ENCODE results near the gene SERAC1. TPM values are rescaled to one million over a fixed set of nuclear protein-coding genes. Genes with fewer than 3 reads are reported as not detected.
A peak's percentile ranks its signal among the peaks of the same experiment; 100 is the strongest.

The SERAC1 gene
- total RNA-seq (2012; rRNA removed) (15.6 and 16.9 TPM in 2 replicates), polyA plus RNA-seq (2012; rRNA removed) (6.7 and 7.7 TPM in 2 replicates), Bru-seq, nascent RNA (percentile 70 among the genes with signal in this experiment), BruChase-seq, experiment 1, labeled RNA remaining after a 6-hour chase (percentile 63 among the genes with signal in this experiment), BruChase-seq, experiment 2, labeled RNA remaining after a 2-hour chase (percentile 56 among the genes with signal in this experiment)
- polyA plus RNA-seq (2012; cell fraction: cytosol; rRNA removed) = 1.6 and 1.7 TPM in 2 replicates
- 2.2 and 13.6 TPM in 2 replicates for polyA plus RNA-seq (2012; cell fraction: nucleus; rRNA removed; ENCODE audit: low replicate concordance)
- long read RNA-seq, full-length matches to known transcripts = 16 of 20 reads
- long read RNA-seq, partial matches to known transcripts = 0 of 20 reads
- long read RNA-seq, other reads (novel, unspliced or antisense) = 4 of 20 reads

- no peaks in the 10 kb centered on the region for H3K9me3 ChIP-seq (ENCODE audit: control insufficient read depth, insufficient read depth, low read length)
- H2BK5ac ChIP-seq (ENCODE audit: low read depth, low read length, poor library complexity, severe bottlenecking) = peak within 1 kb of the TSS; percentile 82
- H4K8ac ChIP-seq (ENCODE audit: low read depth in 2 of 2, low read length in 2 of 2) = peak within 1 kb of the TSS; percentile 84 to 94
- peak within 1 kb of the TSS; percentile 94 for H3K9ac ChIP-seq (ENCODE audit: low read depth, low read length)
- peak within 1 kb of the TSS; percentile 100 for H3K14ac ChIP-seq (replicated peaks; ENCODE audit: low read depth, low read length)
- H3K4me1 ChIP-seq (ENCODE audit: control insufficient read depth, insufficient read depth, low read length) = peaks cover 6% of the 10 kb centered on the region
- TF ChIP-seq, protein P1, sequence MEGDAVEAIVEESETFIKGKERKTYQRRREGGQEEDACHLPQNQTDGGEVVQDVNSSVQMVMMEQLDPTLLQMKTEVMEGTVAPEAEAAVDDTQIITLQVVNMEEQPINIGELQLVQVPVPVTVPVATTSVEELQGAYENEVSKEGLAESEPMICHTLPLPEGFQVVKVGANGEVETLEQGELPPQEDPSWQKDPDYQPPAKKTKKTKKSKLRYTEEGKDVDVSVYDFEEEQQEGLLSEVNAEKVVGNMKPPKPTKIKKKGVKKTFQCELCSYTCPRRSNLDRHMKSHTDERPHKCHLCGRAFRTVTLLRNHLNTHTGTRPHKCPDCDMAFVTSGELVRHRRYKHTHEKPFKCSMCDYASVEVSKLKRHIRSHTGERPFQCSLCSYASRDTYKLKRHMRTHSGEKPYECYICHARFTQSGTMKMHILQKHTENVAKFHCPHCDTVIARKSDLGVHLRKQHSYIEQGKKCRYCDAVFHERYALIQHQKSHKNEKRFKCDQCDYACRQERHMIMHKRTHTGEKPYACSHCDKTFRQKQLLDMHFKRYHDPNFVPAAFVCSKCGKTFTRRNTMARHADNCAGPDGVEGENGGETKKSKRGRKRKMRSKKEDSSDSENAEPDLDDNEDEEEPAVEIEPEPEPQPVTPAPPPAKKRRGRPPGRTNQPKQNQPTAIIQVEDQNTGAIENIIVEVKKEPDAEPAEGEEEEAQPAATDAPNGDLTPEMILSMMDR (conservative IDR thresholded peaks at IDR 0.05; ENCODE audit: low read depth, low read length) = no peak
- TF ChIP-seq, protein P2, sequence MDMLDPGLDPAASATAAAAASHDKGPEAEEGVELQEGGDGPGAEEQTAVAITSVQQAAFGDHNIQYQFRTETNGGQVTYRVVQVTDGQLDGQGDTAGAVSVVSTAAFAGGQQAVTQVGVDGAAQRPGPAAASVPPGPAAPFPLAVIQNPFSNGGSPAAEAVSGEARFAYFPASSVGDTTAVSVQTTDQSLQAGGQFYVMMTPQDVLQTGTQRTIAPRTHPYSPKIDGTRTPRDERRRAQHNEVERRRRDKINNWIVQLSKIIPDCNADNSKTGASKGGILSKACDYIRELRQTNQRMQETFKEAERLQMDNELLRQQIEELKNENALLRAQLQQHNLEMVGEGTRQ (IDR thresholded peaks at IDR 0.05; ENCODE audit: low read depth, low read length) = peak; percentile 68
- H3K4me2 ChIP-seq (ENCODE audit: low read depth, low read length) = peak within 1 kb of the TSS; percentile 98
- H4K91ac ChIP-seq (ENCODE audit: insufficient read depth, low read depth, low read length) = peak within 1 kb of the TSS; percentile 78; the same call in 1 of the 2 replicates
- peak within 1 kb of the TSS; percentile 86 for H2AK5ac ChIP-seq (ENCODE audit: low read depth, low read length)
- H2AFZ ChIP-seq (replicated peaks; ENCODE audit: low read length, poor library complexity) = peak within 1 kb of the TSS; percentile 97
- ChIA-PET CTCF (no interaction called here), POLR2A (ENCODE audit: unreplicated experiment) (no interaction called here)
- dilution Hi-C loops (cut with HindIII; ENCODE audit: low sequenced_read_pairs, unreplicated experiment) (no loop called here), intact Hi-C loops (cut with micrococcal nuclease) (no loop called here), in situ Hi-C loops (cut with MboI; ENCODE audit: low sequenced_read_pairs) (no loop called here)
- 0% methylated on average over 1 of the region's 29 CpGs; no CpG with 5 or more reads in 1 of the 2 experiments for WGBS, 2 experiments (ENCODE audit: extremely low coverage in 2 of 2, insufficient read length in 1 of 2)
- H2BK20ac ChIP-seq (ENCODE audit: low read depth, low read length) = peak within 1 kb of the TSS; percentile 49; the same call in 1 of the 2 replicates
- peak within 1 kb of the TSS; percentile 77 for H2BK120ac ChIP-seq (ENCODE audit: low read depth, low read length)
- no peak for DNase-seq
- H3K79me1 ChIP-seq (ENCODE audit: low read depth in 1 of 2, low read length in 2 of 2) = peaks cover 6 to 41% of the 10 kb centered on the region in 2 experiments; a peak in 3 of 4 replicates
- peak within 1 kb of the TSS; percentile 96 for H3K4me3 ChIP-seq (ENCODE audit: insufficient read depth, low read depth, low read length)
- H3K4ac ChIP-seq (ENCODE audit: low read depth, low read length) = peak within 1 kb of the TSS; percentile 99
- BruUV-seq (replicated peaks) = no TSS peak
- no peaks in the 10 kb centered on the region for H3K36me3 ChIP-seq (ENCODE audit: control insufficient read depth, insufficient read depth, low read length)
- H3K18ac ChIP-seq (ENCODE audit: low read depth, low read length) = peak within 1 kb of the TSS; percentile 40
- no peaks in the 10 kb centered on the region for H4K20me1 ChIP-seq (ENCODE audit: insufficient read depth, low read length)
- no peaks in the 10 kb centered on the region for H3K27me3 ChIP-seq (ENCODE audit: control insufficient read depth, insufficient read depth, low read length)
- peaks cover 4% of the 10 kb centered on the region for H3K9me1 ChIP-seq (ENCODE audit: insufficient read depth, low read length)
- peak within 1 kb of the TSS; percentile 96 for H2AK9ac ChIP-seq (replicated peaks; ENCODE audit: low read depth, low read length, poor library complexity)
- H4K5ac ChIP-seq (ENCODE audit: low read depth, low read length) = peak within 1 kb of the TSS; percentile 41
- peak within 1 kb of the TSS; percentile 92 for H3K27ac ChIP-seq (ENCODE audit: insufficient read depth, low read length)
- peak within 1 kb of the TSS; percentile 97 for H3K23ac ChIP-seq (ENCODE audit: low read depth, low read length)
- H2BK15ac ChIP-seq (ENCODE audit: low read depth, low read length) = peak within 1 kb of the TSS; percentile 14; the same call in 1 of the 3 replicates
- peak within 1 kb of the TSS; percentile 73 for H3K56ac ChIP-seq (ENCODE audit: extremely low read depth, insufficient read depth, low read length)
- ATAC-seq (ENCODE audit: low read depth) = no peak
These were observed at the start of gene SERAC1 for GRCh38 chr6:158168040-158168289. SERAC1 (minus strand) TSS chr6:158168262; CDS start chr6:158158363, 9,899 bp downstream.

Measured in IMR-90 (cell line).